HG02938 (cell line): Measurements from ENCODE around the gene ZNF670.

Experiments
- ATAC-seq: cut with Tn5 transposase; IDR thresholded peaks from one replicate; pipeline ENCODE4 v1.9.1; 2021; ENCODE audit warnings: mild to moderate bottlenecking, moderate library complexity; ENCODE audit not compliant: unreplicated experiment

ZNF670 gene

DNA sequence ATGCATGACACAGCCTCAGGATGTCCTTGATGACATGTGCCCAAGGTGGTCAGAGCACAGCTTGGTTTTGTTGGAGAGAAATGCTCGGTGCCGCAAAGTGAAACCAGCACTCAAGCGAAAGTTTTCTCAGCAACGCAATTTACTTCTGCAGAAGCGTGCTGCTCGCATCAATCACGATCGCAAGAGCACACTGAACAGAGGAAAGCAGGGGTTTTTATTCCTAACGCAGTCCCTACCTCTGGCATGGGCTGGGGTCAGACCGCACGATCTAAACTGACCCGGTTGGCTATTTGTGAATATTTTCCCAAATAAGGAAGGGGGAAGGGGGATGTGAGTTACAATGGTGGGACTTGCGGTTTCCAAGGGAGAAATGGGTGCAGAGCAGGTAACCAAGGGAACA, 26.4 kb upstream of the ZNF670 start:
- no peak for ATAC-seq

DNA sequence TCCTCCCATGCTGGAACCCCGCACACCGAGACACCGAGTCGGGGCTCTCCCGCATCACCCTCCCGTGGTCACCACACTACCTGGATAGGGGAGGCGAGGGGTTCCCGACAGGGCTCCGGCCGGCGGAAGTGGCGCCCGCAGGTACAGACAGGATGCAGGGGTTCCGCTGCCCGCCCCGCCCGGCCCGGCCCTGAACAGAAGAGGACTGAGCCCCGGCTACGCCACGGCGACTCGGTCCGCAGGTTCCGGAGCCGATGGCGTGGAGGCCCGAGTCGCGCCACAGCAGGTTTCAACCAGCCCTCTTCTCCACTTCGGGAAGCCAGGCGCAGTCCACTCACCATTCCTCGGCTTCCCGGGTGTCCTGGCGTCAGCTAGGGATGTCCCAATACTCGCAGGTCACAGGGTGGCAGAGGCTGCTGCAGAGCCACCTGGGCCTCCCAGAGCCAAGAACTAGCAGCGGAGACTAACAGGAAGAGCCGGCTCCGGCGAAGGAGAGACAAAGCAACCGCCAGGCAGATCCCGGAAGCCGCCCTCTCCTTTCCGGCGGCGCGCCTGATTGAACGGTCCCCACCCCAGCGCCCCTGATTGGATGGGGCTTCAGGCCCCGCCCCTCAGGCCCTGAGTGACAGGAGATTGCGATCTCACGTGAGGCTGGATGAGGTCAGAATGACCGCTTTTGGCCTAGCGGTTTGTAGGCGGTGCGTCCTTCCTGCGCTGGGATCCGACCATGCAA, 25.4 kb upstream of the ZNF670 start, which contains the start of gene ZNF669:
Gene ZNF669, minus strand, starts transcription at position 498 of the 733 bp plus-strand sequence. Its CDS starts 157 bp downstream, at position 341.
- peak; percentile 99 for ATAC-seq

DNA sequence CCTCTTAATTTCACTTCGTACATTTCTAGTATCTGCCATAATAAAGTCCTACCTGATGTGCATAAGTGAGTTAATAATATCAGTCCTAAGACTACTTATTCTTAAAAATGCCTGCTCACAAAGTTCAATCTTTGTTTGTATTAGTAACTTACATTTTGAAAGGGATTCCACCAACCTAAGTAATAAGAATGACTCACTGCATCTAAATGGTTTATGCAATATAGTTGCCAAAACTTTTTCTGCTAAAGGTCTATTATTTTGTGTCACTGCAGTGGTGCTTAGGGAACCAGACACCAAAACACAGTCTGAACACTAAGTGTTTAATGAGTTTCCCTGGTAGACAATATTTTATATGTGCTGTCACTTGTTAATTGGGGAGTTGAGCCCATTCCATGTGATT, 23.8 kb upstream of the ZNF670 start:
- no peak for ATAC-seq

DNA sequence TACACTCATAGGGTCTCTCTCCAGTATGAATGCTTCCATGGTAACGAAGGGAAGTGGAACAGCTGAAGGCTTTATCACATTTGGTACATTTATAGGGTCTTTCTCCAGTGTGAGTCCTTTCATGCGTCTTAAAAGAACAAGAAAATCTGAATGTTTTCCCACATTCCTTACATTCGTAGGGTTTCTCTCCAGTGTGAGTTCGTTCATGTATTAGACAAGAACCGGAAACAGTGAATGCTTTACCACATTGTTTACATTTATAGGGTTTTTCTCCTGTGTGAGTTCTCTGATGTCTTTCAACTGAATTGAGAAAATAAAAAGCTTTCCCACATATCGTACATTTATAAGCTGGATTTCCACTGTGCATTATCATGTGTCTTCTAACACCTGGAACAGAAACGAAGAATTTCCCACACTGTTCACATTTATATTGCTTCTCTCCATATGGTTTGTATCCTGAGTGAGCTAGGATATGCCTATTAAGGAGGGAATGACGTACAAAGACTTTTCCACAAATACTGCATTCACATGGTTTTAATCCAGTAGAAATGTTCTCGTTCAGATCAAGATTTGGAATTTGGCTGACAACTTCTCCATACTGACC, 22.2 kb upstream of the ZNF670 start:
- no peak for ATAC-seq

DNA sequence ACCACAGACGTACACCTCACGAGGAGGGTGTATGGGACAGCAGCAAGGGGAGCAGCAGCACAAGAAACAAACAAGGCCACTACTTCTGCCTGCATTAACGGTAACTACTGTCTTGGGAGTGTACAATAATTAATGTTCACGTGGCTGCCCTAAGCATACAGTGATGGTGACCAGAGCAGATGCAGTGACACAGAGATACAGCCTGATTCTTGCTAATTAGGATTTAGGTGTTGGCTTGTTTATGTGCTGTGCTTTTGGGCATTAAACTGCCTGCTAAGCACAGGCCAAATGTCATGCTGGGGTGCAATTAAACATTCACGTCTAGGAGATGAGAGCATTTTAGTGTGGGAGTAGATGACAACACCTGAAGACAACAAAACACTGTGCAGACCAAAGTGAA, 18.3 kb upstream of the ZNF670 start:
- no peak for ATAC-seq

DNA sequence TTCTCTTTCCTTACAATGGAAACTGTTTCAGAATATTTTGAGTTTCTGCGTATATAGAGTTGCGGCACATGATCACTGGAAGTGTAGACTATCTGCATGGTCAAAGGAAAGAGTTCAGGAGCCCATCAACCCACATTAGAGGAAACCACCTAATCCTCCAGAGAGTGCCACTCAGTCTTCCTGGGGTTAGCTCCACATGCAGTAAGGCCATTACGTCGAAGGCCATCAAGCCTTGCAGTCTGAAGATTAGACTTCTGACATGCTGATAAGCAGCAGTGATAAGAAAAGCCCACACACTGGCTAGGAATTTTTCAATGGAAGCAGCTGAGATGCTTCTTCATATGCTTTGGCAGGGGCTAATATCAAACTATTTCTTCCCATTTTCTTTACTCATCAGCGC, 17.9 kb upstream of the ZNF670 start:
- no peak for ATAC-seq

DNA sequence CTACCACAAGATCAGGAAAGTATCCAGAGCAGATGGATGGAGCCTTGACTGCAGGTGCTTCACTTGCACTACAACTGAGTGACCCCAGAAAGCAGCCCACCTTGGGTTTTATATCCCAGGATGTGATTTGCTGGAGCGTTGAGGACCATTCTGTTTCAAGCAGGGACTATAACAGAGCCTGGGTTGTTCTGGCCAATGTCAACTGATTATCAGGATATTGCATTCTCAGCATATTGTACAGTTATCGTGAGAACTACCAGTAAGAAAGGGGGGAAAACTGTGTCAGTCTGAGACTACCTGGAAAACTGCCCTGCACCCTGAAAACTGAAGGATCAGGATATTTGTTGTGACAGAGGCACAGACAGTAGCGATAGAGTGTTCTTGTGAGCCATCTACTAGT, 17.5 kb upstream of the ZNF670 start:
- ATAC-seq = no peak

DNA sequence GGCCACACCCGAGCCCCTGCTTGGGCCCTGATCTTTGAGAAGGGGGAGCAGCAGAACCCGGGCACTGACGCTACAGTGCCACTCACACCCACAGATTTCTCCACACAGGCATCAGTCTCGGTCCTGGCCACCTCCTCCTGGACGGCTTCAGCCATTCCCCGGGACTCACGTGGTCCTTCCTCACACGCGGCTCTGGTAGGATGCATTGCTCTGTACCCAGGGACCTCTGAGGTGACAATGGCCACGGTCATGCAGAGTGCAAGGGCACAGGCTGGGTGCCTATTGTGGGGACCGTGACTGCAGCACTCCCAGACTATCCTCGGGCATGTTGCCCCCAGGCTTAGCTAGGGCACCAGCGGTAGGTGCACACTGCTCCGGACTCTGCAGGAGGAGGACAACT, 11.8 kb upstream of the ZNF670 start:
- ATAC-seq = no peak

DNA sequence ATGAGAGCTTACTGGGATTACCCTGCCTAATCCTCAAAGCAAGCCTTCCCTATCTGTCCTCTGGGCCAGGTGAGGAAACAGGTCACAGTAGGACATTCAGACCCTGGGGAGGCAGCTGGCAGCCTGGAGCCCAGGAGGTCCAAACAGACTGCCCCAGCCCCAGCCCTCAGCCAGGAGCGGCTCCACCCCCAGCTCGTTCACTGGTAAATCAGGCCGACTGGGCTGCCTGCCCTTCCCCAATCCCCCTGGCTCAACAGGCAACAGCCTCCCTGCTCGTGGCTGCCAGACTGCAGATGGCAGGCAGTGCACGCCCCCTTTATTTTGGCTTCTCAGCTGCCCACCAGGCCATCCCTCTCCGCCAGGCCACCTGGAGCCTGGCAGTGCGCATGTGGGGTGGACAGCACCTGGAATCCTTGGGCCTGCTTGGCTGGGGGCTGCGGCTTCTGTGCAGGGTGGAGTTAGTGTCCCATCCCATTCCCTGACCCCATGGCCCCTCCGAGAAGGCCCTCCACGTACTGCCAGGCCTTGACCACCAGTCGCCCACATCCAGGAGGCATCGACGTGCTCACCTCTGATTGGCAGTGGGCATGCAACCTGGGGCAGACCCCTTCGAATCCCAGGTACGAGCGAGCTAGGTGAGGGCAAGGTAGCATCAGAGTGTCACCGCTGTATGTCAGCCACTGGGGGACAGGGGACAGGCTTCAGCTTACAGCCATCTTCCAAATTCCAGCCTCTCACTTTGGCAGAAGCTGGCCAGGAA, 11.2 kb upstream of the ZNF670 start:
- ATAC-seq = no peak

DNA sequence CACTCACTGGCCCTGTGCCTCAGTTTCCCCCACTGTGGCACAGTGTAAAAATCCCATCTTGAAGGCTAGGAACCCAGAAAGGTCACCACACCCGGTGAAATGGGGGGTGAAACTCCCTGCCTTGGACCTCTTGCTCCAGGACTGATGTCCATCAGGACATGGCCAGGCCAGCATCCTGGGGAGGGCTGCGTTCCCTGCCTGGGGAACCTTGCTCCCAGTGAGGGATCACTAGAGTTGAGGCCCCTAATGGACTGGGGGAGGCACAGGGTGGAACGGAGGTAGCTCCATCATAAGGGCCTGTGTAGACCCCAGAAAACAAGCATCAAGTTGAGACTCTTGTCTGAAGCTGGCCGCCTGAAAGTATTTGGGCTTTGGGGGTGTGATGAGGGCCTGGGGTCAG, 10.4 kb upstream of the ZNF670 start:
- no peak for ATAC-seq

DNA sequence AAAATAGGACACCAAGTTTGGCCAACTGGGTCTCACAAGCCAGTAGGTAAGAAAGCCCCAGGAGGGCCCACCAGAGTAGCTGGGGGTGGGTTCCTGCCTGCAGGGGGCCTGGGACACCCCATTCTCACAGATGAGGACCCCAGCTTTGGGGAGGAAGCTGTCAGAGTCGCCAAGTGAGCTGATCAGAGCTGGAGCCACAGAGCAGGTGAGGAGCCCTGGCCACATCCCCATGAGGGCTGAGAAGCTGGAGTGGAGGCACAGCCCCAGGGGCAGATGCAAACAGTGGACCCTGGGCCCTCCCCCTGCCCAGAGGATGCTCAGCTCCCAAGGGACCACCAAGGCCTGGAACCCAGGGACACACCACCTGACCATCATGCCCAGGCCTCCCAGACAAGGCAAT, 8.6 kb upstream of the ZNF670 start:
- no peak for ATAC-seq

DNA sequence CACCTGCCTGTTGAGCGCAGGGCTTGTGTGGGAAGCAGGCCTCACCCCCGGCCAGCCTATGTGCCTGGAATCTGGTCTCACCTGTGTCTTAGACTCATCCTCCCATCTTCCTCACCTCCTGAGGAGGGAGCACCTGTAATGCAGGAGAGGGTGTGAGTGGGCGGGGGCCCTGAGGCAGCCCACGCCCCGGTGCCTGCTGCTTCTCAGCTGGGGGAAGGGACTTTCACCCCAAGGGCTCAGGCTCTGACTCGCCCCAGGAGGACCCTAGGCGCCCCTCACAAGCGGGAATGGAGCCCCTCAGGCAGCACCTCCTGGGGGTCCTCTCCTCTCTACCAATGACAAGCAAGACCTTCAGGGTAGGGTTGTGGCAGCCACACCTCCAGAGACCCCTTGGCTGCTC, 6.7 kb upstream of the ZNF670 start:
- no peak for ATAC-seq

DNA sequence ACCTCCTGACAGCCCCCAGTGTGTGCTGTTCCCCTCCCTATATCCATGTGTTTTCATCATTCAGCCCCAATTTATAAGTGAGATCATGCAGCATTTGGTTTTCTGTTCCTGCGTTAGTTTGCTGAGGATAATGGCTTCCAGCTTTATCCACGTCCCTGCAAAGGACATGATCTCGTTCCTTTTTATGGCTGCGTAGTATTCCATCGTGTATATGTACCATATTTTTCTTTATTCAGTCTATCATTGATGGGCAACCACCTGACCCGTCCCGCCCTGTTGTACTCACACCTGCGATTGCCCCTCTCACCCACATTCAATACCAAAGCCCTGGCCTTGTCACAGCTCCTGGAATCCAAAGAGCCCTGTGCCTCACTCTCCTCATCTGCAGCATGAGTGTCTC, 6.2 kb upstream of the ZNF670 start:
- no peak for ATAC-seq

DNA sequence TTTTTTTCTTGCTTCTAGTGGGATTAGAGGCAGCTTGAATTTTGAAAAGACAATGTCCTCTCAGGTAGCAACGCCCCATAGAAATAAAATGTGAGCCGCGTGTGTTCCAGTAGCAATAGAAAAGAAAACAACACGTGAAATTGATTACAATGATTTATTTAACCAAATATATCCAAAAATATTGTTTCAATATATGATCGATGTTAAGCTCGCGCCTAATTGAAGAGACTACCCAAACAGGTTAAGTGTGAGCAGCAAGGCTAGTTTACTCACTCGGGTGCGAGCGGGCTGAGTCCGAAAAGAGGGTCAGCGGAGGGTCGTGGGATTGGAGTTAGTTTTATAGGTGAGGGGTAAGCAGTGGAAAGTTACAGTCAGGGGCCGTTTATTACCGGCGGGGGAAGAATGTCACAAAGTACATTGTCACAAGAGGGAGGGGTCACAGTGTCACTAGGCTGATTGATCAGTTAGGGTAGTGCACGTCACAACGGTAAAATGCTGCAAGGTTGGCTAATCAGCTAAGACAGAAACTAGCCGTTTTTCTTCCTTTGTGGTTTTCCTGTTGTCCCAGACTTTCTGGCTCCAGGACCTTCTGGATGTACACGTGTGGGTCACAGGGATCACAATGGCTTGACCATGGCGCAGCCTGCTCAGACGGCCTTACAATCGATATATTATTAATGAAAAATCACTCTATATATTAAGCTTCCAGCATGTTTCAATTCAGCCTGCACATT, 697 bp upstream of the ZNF670 start:
- no peak for ATAC-seq

DNA sequence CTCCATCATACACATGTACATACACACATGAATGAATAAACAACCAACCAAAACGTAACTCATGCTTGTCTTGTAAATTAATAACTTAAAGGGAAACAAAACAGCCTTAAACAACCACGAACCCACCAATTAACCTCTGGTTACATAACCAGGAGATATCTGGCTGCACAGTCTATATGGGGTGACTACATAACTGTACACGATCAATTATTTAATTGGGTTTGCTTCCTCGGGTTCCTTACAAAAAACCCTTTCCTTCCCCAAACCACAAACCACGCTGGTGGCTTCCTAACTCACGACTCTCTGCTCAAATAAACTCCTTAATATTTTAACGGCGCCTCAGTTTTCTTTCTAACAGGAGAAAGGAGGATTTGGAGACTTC, 744 bp downstream of the ZNF670 start:
- ATAC-seq = peak; percentile 30

DNA sequence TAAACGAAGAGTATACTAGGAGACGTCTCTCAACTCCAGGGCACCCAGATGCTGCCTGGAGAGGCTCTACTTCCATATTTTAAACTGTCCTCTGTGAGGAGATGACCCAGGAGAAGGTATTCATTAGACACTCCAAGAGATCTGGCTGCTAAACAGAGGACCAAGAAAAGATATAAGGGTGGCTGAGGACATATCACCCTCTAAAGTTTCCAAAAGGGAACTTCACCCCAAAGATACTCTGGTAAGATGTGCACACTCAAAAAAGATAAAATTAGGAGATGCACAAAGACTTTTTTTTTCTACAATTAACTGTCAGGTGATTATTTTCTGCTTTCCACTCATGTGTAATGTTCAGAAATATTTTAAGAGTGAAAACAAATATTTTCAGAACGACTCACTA, 1.4 kb downstream of the ZNF670 start:
- no peak for ATAC-seq

DNA sequence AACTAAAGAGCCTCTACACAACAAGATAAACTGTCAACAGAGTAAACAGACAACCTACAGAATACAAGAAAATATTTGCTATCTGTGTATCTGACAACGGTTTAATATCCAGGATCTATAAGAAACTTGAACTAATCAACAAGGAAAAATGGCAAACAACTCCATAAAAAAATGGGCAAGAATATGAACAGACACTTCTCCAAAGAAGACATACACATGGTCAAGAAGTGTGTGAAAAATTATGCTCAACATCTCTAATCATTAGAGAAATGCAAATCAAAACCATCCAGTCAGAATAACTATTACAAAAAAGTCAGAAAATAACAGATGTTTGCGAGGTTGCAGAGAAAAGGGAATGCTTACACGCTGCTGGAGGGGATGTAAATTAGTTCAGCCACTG, 8.0 kb downstream of the ZNF670 start:
- ATAC-seq = no peak

DNA sequence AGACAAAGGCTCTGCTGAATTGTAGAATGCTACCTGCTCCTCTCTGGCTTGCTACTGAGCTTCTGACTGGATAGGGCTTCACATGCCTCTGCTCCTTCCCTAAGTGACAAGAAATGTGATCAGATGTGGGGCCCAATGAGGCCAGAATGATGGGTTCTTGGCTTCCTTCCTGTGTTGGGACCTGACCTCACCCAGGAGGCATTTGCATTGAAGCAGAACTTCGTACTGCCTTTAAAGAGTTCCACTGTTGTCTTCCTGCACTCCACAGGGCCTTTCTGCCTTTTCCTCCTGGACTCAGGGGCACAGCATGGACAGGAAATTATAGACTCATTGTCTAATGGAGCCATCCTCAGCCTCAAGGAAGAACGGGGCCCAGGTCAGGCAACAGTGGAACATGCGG, 14.3 kb downstream of the ZNF670 start:
- ATAC-seq = no peak

DNA sequence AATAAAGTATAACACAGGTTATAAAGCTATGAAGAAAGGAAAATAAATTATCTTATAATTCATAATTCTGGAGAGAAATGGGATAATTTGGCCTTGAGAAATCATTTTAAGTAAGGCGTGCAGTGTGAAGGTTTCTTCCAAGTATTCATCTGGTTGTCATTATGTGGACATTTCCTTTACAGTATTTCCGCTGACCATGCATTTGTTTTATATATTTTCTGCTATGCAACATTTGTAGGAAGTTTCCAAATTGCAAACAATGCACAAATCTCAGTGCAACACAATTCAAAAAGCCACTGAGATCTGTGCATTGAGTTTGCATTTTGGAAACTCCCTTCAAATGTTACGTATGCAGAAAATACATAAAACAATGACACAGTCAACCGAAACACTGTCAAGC, 17.8 kb downstream of the ZNF670 start:
- no peak for ATAC-seq

DNA sequence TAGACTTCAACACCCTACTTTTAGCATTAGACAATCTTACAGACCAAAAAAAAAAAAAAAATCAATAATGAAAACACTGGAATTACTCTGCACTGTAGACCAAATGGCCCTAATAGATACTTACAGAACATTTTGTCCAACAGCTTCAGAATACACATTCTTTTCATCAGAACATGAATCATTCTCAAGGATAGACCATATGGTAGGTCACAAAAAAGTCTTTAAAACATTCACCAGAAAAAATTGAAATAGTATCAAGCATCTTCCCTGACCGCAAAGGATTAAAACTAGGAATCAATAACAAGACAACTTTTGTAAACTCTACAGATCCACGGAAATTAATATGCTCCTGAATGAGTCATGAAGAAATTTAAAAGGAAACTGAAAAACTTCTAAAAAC, 22.5 kb downstream of the ZNF670 start:
- ATAC-seq = no peak

DNA sequence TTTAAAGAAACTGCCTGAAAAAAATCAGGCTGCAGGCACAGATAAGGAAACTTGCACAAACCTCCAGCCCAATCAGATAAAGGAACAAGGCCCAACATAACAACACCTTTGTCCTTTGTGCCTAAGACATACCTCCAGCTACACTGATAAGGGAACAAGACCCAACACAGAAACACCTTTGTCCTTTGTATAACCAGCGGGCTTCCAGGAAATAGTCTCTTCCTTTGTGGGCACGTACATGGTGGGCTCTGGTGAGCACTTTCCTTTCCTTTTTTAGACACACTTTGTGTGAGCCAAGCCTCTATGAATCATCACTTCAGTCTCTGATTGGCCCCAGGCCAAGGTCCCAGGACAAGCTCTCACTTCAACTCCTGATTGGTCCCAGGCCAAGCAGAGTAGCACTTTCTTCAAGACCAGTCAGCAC, 23.6 kb downstream of the ZNF670 start:
- no peak for ATAC-seq
